Kidney epithelial cell (primary cell): Measurements from ENCODE around the gene SIRT6. TPM values are rescaled to one million over a fixed set of nuclear protein-coding genes. Genes with fewer than 3 reads are reported as not detected.
"Not testable (repeated sequence)": the region's sequence is repeated elsewhere in the genome, so short reads cannot be mapped to it uniquely, and the experiment has no call there.

Source experiments
- DNase-seq: peaks from one replicate; pipeline ENCODE4 v3.0.0-alpha.2; 2010; ENCODE audit warnings: low read depth
- H3K27me3 ChIP-seq: 2 replicates; pipeline ENCODE4 v1.6.0; 2011; ENCODE audit warnings: low read length; ENCODE audit not compliant: control insufficient read depth, insufficient read depth
- H3K36me3 ChIP-seq: 2 replicates; pipeline ENCODE4 v1.5.1; 2011; ENCODE audit warnings: low read length; ENCODE audit not compliant: control insufficient read depth, insufficient read depth
- H3K4me3 ChIP-seq: 2 replicates; pipeline ENCODE4 v1.5.1; 2011; ENCODE audit warnings: low read depth, mild to moderate bottlenecking, control low read depth, low read length
- total RNA-seq: library from RNA; depleted of rRNA; stranded (reverse); fragments of >200 nt; gene quantifications from 2 replicates; pipeline ENCODE4 v1.2.3, GENCODE V29; 2015
- TF ChIP-seq, protein P1 (sequence below): IDR thresholded peaks from 2 replicates; pipeline ENCODE4 v1.5.1; 2011; ENCODE audit warnings: mild to moderate bottlenecking, moderate library complexity, low read length, control low read depth, inconsistent platforms; ENCODE audit not compliant: insufficient read depth, poor library complexity, severe bottlenecking

The SIRT6 gene
- 58.8 and 59.2 TPM in 2 replicates for total RNA-seq

DNA sequence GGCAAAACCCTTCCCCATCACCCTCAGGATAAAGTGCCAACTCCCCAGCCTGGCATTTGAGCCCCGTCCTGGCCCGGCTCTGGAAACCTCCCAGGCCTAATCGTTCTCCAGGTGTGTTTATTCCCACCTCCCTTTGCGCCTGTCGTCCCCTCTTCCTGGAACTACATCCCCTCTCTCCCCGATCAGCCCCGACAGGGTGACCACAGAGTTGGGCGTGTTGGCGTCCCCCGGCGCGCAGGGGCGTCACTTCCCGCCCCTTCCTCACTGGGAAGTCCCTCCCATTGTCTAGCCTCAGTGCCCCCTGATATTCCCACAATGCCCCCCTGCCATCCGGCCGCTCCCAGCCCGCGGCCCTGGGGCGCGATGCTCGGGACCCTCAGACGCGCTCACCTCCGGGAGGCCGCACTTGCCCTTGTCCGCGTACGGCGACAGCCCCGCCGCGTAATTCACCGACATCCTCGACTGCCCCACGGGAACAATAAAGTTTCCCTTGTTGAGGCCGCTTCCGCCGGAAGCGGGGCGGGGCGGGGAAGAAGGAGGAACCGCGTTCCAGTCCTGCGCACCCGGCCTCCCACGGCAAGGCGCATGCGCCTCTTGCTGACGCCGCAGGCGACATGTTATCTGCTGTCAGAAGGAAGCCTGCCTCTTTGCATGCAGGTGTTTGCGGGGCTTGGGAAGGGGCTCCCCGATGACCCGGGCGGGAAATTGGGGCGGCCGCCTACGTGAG is at the start of gene SIRT6, which contains the start of gene ANKRD24:
Gene SIRT6, minus strand, starts transcription at position 480 of the 727 bp plus-strand sequence. Its CDS starts 24 bp downstream, at position 456.
Gene ANKRD24, plus strand, starts transcription at position 606 of the 727 bp plus-strand sequence. CDS start 3,737 bp downstream, outside the sequence.
- Histone ChIP-seq H3K27me3 (peaks cover 4% of the 10 kb centered on the region), H3K36me3 (no peaks in the 10 kb centered on the region), H3K4me3 (peak within 1 kb of the TSS; percentile 95)
- TF ChIP-seq, protein P1, sequence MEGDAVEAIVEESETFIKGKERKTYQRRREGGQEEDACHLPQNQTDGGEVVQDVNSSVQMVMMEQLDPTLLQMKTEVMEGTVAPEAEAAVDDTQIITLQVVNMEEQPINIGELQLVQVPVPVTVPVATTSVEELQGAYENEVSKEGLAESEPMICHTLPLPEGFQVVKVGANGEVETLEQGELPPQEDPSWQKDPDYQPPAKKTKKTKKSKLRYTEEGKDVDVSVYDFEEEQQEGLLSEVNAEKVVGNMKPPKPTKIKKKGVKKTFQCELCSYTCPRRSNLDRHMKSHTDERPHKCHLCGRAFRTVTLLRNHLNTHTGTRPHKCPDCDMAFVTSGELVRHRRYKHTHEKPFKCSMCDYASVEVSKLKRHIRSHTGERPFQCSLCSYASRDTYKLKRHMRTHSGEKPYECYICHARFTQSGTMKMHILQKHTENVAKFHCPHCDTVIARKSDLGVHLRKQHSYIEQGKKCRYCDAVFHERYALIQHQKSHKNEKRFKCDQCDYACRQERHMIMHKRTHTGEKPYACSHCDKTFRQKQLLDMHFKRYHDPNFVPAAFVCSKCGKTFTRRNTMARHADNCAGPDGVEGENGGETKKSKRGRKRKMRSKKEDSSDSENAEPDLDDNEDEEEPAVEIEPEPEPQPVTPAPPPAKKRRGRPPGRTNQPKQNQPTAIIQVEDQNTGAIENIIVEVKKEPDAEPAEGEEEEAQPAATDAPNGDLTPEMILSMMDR, result no peak
- DNase-seq, result peak; percentile 68

DNA sequence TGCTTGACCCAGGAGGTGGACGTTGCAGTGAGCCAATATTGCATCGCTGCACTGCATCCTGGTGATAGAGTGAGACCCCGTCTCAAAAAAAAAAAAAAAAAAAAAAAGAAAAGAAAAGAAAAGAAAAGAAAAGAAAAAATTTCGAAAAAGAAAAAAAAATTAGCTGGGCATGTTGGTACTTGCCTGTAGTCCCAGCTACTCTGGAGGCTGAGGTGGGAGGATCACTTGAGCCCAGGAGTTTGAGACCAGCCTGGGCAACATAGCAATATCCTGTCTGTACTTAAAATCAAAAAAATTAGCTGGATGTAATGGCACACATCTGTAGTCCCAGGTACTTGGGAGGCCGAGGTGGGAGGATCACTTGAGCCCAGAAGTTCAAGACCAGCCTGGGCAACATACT is 49.8 kb upstream of the SIRT6 start:
- not testable (repeated sequence) for H3K27me3 ChIP-seq, H3K4me3 ChIP-seq, H3K36me3 ChIP-seq, DNase-seq

DNA sequence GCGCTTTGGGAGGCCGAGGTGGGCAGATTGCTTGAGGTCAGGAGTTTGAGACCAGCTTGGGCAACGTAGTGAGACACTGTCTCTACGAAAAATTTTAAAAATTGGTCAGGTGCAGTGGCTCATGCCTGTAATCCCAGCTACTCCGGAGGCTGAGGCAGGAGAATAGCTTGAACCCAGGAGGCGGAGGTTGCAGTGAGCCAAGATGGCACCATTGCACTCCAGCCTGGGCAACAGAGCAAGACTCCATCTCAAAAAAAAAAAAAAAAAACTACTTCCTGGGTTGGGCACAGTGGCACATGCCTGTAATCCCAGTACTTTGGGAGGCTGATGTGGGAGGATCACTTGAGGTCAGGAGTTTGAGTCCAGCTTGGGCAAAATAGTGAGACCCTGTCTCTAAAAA is 49.2 kb upstream of the SIRT6 start:
- not testable (repeated sequence) for DNase-seq, H3K4me3 ChIP-seq

DNA sequence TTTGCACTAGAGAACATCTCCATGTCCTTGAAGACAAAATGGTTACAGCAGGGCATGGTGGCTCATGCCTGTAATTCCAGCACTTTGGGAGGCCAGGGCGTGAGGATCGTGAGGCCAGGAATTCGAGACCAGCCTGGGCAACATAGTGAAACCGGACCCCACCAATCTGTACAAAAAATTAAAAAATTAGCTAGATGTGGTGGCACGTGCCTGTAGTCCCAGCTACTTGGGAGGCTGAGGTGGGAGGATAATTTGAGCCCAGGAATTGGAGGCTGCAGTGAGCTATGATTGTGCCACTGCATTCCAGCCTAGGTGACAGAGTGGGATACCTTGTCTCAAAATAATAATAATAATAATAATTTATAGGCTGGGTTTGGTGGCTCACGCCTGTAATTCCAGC is 47.9 kb upstream of the SIRT6 start:
- not testable (repeated sequence) for H3K27me3 ChIP-seq, DNase-seq, H3K4me3 ChIP-seq, H3K36me3 ChIP-seq

More for the DNA sequence above, 49.2 kb upstream of the SIRT6 start:
- H3K27me3 ChIP-seq, H3K36me3 ChIP-seq: not testable (repeated sequence)

DNA sequence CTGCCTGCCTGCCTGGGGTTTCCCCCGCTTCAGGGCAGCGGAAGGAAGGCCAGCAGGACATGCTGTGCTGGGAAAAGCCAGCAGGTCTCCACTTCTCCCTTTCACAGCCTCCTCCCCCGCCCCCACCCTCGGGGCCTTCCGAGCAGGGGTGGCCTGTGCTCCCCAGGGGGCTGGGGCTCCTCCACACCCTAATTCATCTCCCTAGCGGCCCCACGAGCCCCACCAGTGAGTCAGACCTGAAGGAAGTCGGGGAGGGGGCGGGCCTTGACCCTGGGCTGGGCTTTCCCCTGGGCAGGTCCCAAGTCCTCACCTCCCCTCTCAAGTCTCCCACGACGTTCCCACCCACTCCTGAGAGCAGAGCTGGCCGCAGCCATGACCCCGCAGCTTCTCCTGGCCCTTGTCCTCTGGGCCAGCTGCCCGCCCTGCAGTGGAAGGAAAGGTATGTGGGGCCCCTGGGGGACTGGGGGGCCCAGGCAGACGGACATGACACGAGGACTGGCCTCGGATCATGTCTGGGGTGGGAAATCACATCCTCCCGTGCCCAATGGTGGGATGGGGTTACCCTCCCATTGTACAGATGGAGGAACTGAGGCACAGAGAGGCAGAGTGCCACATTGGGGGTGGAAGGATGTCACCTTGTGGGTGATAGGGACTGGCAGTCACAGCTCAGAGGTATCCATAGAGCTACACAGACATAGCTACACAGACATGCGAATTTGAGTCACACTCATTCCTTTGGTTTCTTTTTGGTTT is 47.0 kb upstream of the SIRT6 start, which contains the start of gene EBI3:
Gene EBI3, plus strand, starts transcription at position 345 of the 753 bp plus-strand sequence. Its CDS starts 28 bp downstream, at position 373.
- peaks cover 3% of the 10 kb centered on the region for H3K27me3 ChIP-seq
- H3K36me3 ChIP-seq, result no peaks in the 10 kb centered on the region
- DNase-seq, result no peak
- no peak within 1 kb of the TSS for H3K4me3 ChIP-seq
- TF ChIP-seq, protein P1, result no peak

DNA sequence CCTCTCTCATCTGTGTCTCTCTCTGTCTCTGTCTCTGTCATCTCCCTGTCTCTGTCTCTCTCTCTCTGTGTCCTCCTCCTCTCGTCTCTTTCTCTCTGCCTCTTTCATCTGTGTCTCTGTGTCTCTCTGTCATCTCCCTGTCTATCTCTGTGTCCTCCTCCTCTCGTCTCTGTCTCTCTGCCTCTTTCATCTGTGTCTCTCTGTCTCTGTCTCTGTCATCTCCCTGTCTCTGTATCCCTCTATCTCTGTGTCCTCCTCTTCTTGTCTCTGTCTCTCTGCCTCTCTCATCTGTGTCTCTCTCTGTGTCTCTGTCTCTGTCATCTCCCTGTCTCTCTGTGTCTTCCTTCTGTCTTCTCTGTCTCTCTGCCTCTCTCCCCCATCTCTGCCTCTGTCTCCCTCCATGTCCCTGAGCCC is 46.4 kb upstream of the SIRT6 start:
- TF ChIP-seq, protein P1, result no peak

DNA sequence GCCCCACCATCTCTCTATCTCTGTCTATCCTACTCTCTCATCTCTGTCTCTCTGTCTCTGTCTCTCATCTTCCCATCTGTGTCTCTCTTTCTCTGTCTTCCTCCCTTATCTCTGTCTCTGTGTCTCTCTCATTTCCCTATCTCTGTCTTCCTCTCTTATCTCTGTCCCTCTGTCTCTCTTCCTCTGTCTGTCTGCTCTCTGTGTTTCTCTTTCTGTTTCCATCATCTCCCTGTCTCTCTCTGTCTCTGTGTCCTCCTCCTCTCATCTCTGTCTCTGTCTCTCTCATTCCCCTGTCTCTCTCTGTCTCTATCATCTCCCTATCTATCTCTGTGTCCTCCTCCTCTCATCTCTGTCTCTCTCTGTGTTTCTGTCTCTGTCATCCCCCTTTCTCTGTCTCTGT is 45.4 kb upstream of the SIRT6 start:
- H3K36me3 ChIP-seq, result no peaks in the 10 kb centered on the region
- no peak overlapping the region for H3K4me3 ChIP-seq
- no peak for DNase-seq
- peaks cover 3% of the 10 kb centered on the region for H3K27me3 ChIP-seq
- TF ChIP-seq, protein P1, result no peak

More for the DNA sequence above, 46.4 kb upstream of the SIRT6 start:
- no peak for DNase-seq
- Histone ChIP-seq H3K4me3 (no peak overlapping the region), H3K36me3 (no peaks in the 10 kb centered on the region), H3K27me3 (peaks cover 3% of the 10 kb centered on the region)
